HG02678 (cell line): ENCODE data around the gene CIAPIN1.

Experiments used
- ATAC-seq: cut with Tn5 transposase; IDR thresholded peaks from one replicate; pipeline ENCODE4 v1.9.1; 2021; ENCODE audit warnings: mild to moderate bottlenecking, moderate library complexity; ENCODE audit not compliant: unreplicated experiment

CIAPIN1 gene

DNA sequence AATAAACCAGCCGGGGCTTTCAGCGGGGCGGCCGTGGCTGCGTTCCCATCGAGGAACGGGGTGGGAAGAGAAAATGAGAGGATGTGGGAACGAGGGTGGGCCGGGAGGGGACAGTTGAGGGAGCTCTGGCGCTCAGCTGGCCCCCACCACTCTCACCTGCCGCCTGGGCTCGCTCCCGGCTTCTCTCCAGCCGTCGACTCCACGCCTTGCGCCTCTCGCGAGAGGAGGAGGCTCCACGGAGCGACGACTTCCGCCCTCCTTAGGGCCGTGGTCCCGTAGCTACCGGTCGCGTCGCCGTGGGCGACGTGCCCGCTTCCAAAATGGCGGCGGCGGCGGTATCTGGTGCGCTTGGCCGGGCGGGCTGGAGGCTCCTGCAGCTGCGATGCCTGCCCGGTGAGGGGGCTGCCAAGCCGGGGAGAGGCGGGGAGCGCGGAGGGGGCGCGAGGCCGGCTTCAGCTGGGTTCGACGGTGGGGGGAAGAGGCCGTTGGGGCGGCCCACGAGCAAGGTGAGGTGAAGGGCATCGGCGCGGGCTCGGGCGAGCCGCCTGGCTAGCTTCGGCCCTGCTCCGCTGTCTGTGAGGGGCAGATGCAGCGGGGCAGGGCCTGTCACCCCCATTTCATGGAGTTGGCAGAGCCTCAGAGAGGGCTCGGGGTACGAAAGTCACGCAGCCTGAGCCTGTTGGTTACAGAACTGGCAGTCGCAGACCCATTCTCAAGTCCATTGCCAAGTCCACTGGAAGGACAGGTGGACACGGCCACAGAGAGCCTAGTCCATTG lies at the start of gene CIAPIN1, which contains the start of gene COQ9:
CIAPIN1 (minus strand) TSS at position 200 of the 777 bp plus-strand sequence. CDS start 6,457 bp downstream, outside the sequence.
COQ9 (plus strand) TSS at position 294 of the 777 bp plus-strand sequence; CDS start at position 321, 27 bp downstream.
- peak; percentile 99 for ATAC-seq

DNA sequence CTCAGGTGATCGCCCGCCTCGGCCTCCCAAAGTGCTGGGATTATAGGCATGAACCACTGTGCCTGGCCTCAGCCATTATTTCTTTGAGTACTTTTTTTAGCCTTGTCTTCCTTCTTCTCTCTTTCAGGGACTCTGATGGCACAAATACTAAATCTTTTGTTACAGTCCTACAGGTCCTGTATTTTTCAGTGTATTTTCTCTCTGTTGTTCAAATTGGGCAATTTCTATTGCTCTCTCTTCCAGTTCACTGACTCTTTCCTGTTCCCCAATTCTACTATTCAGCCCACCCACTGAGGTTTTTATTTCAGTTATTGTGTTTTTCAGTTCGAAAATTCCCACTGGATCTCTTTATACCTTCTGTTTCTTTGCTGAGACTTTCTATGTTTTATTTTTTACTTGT lies 46.6 kb upstream of the CIAPIN1 start:
- ATAC-seq, result no peak

DNA sequence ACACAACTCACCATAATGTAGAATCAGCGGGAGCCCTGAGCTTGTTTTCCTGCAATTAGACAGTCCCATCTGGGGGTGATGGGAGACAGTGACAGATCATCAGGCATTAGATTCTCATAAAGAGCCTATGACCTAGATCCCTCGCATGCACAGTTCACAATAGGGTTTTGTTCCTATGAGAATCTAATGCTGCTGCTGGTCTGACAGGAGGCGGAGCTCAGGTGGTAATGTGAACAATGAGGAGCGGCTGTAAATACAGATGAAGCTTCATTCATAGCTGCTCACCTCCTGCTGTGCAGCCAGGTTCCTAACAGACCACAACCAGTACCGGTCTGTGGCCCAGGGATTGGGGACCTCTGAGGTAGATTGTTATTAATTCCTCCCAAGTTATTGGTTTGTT lies 42.0 kb upstream of the CIAPIN1 start:
- ATAC-seq, result no peak

DNA sequence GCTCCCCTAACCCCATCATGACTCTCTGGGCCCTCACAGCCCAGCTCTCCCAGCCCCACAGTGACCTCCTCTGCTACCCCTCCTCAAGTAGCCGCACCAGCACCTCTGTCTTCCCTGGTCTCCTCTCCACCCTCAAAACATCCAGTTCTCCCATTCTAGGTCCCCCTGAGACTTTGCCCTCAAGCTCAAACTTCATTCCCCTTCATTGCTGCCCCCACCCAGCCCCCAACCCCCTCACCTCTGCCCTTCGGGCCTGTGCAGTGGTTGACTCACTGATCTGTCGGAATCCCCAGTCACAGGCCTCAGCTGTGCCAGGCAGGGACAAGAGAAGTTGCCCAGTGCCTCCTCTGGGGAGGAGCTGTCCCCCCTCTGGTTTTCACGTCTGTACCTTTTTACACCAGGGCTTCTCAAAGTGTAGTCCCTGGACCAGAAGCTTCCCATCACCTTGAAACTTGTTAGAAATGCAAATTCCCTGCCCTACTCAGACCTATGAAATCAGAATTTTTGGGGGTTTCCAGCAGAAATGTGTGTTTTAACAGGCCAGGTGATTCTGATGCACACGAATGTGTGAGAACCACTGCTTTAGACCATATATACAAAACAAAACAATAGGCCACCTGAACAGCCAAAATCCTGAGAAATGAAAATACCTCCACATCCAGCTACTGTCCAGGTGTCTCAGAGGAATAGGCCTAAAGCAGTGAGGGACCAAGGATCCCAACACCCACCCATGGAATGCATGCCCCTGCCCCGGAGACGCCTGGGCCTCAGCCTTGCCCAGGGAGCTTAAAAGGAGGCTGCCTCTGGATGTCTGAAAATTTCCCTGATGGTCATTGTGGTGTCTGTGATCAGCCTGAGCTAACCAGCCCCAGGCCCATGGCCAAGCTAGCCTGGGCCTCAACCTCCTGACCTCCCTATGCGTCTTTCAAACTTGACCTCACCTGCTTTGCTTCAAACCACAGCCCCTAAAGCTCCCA lies 40.0 kb upstream of the CIAPIN1 start:
- ATAC-seq, result no peak

DNA sequence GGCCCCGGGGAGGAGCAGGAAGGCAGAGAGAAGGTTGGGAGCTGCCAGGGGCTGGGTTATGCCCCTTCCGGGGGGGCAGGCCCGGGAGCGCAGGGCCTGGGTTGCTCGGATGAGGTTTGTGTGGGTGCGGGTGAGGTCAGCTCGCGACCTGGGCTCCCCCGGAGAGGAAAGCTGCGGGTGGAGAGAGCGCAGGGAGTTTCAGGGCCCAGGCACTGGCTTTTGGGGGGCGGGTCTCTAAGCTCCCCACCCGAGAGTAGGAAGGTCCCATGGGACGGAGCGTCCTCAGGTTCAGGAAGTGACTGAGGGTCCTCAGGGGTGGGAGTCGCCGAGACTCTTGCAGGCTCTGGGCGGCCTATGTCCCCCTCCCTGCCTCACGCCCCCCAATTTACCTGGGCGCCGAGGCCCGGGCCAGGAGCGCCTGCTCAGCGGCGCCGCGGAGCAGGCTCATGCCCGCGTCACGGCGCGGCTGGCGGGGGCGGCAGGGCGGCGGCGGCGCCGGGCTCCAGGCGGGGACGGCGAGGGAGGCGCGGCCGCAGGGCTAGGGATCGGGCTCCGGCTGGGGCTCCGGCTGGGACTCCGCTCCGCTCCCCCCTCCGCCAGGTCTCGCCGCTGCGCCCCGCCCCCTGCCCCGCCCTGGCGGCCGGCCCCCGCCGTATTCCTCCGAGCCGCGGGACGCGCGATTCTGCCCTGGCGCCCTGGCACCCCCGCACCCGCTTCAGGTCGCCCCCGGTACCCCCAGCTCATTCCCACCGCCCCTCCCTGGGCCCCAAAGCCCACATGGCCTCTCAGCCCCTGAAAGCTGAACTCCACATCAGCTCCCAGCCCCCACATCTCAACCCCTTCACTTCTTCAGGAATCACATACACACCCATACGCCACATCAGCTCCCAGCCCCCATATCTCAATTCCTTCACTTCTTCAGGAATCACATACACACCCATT lies 39.0 kb upstream of the CIAPIN1 start, which contains the start of gene DOK4:
DOK4 (minus strand) TSS at position 578 of the 942 bp plus-strand sequence. CDS start 6,986 bp downstream, outside the sequence.
- ATAC-seq, result peak; percentile 92

DNA sequence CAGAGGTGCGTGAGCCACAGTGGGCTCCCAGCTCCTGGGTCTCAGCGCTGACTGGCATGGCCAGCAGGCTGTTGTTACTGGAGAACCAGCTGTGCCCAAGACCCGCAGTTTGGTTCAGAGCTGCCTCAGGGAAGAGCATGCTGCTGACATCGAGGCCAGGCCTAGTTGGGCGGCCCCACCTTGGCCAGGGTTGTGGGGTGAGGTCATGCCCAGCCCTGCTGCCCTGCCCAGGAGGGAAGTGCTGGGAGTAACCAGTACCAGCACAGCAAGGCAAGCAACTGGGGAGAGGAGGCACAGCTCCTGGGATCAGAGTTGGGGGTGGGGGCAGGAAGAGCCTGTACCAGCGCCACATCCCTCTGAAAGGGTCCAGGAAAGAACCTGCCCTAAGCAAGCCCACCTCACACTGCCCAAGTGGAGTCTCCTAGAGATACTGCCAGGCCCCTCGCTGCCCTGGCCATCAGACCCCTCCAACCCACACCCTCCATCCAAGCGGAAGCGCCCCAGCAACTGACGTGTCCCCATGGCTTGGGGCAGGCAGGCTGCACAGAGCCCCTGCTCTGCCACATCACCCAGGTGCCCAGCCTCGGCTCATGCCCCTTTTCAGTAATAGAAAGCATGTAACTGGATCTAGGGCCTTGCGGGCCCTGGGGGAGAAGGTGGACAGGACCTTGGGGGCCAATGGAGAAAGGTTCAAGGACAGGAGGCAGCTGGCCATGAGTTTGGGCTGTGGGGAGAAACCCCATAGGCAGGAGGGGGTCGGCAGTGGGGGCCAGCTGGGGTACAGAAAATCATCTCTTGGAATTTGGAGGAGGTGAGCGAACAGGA lies 38.1 kb upstream of the CIAPIN1 start:
- no peak for ATAC-seq

DNA sequence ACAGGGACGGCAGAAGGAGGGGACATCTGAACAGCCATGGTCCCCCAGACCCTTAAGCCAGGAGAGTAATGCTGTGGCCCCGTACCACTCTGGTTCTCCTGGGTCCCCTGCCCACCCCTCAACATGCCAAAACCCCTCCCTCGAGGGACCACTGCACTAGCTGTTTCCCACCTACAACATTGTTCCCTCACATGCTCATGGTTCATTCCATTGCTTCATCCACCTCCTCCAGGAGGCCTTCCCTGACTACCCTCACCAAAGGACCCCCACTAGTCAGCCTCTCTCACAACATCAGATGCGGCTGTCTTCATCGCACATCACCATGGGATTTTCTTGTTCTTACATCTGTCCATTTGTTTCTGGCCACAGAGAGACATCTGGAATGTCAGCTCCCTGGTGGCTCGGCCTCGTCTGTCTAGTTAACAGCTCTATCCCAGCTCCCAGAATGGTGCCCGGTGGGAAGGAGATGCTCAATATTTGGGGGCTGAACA lies 37.4 kb upstream of the CIAPIN1 start:
- no peak for ATAC-seq

DNA sequence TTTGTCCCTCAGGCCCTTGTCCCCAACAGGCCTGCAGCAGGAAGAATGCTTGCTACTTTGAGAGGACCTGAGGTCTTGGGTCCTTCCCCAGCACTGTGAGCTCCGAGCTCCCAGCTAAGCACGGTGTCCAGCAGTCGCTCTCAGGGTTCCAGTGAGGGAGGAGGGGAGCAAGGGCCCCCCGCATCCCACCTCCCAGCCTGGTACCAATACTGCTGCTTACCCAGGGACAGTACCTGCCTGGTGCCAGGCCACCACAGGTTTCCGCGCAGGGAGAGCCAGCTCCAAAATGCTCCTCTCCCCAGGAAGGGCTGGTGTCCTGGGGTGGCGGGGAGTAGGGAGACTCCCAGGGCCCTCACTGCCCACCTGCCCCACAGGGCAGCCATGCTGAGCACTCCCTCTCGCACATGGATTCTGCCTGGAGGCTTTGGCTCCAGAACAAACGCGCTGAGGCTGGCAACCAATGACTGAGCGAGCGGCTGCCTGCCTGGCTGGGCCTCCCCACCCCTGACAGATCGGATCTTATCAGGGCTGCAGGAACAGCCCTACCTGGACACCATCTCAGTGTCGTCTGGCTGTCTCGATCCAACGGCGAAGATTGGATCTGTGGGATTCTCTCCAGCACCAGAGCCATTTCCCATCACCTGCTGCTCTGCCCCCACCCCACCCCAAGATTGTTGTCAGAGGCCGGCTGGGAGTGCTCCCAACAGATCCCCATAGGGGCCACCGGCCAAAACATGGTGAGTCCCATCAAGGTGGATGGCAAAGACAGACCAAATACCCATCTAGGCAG lies 36.7 kb upstream of the CIAPIN1 start:
- no peak for ATAC-seq

DNA sequence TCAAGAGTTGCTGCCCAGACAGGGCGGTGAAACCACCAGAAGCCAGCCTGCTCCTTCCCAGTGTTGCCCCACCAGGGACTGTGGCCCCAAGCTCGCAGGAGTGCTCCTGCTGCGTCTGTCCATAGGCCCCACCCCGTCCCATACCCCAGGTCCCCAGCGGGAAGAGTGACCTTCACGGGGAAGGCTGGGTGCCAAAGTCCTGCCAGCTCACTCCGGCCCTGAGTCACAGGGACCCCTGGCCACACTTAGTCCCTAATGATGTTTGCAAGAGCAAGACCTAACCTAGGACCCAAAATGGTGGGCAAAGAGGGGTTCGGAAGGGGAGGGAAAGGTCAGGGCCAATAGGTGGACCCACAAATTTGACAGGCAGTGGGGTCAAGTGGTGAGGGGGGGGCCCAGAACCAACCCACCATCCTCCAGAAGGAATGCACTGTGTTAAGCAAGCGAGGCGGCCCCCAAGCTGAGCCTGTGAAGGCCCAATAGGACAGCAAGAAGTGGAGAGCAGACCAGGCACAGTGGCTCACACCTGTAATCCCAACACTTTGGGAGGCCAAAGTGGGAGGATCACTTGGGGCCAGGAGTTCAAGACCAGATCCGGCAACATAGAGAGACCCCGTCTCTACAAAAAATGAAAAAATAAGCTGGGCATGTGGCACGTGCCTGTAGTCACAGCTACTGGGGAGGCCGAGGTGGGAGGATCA lies 35.8 kb upstream of the CIAPIN1 start:
- no peak for ATAC-seq

DNA sequence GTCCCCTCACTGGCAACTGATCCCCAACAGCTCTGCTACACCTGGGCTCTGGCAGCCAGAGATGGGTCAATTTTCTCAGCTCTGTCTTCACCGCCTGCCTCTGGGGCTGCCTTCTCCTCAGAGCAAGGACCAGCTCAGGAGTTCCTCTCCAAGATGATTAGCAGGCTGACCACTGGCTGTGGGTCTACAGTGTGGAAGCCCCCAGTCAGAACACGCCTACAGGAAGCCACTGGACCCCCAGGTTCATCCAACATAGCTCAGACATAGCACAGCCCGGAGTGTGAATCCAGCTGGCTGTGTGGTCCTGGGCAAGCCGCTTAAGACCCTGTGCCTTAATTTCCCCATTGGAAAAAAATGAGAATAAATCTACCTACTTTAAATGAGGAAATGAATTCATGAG lies 34.2 kb upstream of the CIAPIN1 start:
- ATAC-seq, result no peak

DNA sequence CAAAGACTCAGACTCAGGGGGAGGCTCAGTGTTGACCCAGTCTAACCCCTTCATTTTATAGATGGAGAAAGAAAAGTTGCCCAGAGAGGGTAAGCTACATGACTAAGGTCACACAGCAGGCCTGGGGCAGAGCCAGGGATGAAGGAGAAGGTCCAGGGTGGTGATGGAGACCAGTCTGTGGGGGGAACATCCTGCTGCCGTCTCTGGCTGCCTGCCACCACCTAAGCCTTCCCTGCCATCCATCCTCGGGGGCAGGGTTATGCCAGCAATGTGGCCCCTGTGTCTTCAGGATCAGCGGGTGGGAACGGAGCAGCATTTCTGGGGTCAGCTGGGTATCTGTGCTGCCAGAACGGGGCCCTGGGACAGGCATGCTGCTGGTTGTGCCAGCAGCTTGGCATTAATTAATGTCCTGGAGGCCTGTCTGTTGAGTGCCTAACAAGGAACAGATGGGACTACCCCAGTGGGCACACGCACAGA lies 33.6 kb upstream of the CIAPIN1 start:
- ATAC-seq, result no peak

DNA sequence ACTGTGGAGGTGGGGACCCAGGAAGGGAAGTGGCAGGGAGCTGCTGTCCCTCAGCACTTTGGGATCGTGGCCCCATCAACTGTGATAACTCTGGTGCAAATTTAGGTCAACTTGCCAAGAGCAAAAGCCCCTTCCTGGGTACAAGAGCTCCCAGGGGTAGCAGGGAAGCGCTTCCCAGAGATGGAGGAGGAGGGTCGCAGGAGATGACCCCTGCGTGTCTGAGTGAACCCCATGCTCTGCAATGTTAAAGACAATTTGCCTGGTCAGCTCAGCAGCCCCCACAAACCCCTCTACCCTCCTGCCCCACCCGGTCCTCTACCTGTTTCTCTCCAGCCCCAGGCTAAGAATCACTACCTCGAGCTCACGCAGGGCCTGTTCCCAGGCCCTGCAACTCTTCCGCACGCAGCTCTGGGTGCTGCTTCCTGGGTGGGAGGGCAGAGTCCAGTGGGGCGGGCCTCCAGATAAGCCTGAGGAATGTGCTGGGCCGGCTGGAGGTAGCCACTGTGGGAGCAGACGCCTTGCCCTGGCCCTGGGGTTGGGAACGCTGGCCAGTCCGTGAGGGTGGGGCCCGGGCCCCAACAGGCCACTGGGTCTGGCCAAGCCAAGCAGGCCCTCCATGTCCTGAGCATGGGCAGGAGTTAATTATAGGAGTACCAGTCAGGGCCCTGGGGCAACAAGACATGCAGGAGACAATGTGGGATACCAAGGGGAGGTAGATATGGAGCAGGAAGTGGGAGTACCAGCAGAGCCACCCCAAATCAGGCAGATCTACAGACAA lies 33.0 kb upstream of the CIAPIN1 start:
- ATAC-seq, result no peak

DNA sequence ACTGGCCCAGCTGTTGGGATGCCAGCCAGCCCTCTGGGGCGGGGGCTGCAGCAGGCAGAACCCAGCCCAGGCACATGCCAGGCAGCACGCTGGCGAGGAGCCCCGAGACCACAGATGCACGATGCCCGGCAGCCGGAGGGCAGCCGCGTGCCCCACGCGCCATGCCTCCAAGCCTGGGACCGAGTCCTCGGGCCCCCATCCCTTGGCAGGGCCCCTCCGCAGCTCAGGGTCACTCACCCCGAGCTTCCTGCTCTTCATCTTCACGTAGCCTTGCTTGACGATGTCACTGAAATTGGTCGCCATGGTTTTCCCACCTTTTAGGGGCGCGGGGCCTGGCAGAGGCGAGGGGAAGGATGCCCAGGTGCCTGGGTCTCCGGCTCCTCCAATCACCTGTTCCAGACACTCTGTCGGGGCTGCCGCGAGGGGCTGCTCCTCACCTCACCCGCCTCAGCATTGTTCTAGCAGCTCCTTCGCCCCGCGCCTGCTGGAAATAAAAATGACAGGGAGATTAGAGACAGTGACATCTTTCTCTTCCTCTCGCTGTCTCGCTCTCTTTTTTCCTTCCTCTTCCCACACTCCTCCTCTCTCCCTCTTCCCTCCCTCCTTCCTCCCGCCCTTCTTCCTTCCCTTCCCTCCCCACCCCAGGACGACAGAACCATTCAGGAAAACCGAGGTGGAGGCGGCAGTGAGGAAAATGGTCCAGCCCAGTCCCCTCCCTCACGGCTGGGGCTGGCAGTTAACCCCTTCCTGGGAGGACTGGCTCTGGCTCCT lies 32.2 kb upstream of the CIAPIN1 start:
- ATAC-seq, result no peak

DNA sequence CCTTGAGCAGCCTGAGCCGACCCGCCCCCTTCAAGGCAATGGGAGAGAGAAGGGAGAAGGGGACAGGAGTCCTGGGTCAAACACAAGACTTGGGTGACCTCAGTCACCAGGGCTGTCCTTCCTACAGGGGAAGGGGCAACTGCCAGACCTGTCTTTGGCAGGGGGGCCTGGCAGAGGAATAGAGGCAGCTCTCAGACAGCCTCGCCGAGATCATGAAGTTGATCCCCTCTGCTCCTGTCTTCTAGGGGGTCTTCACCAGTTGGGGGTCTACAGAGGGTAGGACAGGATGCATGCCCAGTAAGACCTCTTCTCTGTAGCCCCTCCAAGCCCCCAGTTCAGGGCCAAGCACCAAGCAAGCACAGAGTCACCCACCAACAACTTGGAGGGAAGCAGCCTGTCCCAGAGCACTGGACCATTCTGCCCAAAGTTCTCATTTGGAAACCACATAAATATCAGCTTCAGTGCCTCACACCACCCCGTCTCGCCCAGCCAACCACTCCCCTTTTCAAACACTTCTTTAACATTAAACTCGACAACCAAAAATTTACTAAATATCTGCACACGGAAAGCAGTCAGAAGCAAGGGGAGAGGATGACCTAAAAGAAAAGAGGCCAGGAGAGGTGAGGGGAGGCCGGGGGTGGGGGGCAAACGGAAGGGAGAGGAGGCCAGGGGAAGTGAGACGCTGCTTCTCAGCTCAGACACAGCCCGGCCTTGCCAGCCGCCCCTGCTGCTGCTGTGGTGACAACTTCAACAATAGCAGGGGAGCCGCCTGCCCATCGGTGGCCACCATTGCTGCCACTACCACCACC lies 31.4 kb upstream of the CIAPIN1 start:
- ATAC-seq, result no peak

DNA sequence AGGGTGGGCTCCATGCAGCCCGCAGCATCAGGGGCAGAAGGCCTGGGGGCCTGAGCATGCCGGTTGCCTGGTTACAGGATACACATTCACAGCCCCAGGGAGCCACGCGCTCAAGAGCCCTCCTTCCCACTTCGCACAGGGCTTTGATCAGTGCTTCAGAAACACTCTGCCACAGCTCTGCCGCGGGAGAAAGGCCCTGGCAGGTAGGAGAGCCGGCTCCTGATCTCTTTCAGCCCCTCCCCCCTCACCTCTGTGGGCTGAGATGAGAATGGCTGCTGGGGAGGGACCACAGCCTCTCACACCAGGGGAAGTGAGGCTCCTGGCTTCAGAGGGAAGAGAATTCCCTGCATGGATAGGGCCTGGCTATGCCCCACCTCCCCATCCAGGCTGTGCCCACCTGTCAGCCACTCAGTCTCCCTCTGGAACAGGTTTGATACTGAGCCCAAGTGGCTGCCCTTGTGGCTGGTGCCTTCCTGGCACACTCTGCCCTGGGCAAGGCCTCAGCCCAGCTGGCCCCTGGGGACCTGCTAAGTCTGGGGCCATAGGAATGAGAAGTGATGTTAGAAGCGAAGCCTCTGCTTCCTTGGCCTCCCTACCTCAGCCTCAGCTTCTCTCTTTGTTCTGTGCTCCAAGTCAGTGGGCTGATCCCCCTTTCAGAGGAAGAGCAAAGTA lies 30.5 kb upstream of the CIAPIN1 start:
- no peak for ATAC-seq
